NCI-H446 (cell line): ENCODE measurements around the gene LHCGR.
A peak's percentile ranks its signal among the peaks of the same experiment; 100 is the strongest.
"Not testable (repeated sequence)": the region's sequence is repeated elsewhere in the genome, so short reads cannot be mapped to it uniquely, and the experiment has no call there.

Source experiments
- DNase-seq, 2 experiments: peaks; one replicate each; lab custom pipeline; 2025; lab: John Stamatoyannopoulos, UW

Gene LHCGR

DNA sequence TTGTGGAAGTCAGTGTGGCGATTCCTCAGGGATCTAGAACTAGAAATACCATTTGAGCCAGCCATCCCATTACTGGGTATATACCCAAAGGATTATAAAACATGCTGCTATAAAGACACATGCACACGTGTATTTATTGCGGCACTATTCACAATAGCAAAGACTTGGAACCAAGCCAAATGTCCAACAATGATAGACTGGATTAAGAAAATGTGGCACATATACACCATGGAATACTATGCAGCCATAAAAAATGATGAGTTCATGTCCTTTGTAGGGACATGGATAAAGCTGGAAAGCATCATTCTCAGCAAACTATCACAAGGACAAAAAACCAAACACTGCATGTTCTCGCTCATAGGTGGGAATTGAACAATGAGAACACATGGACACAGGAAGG lies 16.3 kb downstream of the LHCGR start:
- not testable (repeated sequence) for DNase-seq

DNA sequence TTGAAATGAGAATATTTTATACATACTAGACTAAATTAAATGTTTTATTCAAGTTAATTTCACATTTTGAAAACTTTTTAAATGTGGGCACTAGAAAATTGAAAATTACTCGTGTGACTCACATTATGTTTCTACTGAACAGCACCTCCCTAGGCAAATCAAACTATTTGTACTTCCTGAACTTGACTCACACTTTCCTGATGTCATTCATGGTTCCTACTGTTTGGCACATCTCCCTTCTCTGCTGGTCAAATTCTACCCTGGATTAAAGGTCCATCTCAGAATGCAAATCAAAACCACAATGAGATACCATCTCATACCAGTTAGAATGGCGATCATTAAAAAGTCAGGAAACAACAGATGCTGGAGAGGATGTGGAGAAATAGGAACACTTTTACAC lies 16.7 kb downstream of the LHCGR start:
- DNase-seq, result no peak

- DNase-seq, result no peak
Measured at GRCh38 chr2:48736251-48736650, 19.3 kb downstream of the LHCGR start.

DNA sequence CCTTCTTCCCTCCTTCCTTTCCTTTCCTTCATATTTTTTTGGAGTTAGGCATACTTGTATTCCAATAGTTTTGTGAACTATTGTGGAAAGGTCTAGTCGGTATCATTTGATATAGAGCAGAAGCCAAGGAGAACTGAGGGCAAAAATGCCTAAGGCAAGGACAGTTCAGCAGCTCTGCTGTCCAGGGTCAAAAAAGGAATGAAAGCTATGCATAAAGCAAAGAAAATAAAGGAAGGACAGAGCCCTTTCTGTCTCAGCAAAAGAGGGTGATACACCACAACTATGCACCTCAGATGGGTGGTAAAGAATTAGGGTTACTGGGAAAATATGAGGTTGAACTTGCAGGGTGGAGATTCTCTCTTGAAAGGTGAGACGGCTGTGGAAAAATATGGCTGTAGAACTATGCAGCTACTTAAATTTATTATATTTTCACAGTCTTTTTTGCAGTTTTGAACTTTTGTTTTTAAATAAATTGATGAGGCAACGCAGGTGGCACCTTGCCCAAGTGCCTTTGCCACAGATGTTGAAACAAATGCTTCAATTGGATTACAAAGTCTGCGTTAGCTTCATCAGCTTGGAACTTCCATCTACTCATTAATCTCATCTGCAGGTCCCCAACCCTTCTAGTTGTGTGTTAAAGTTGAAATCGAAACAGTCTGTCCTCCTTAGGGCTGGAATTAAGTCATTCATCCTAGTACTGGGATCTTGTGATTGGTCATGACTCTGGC lies 20.8 kb downstream of the LHCGR start:
- no peak for DNase-seq

DNA sequence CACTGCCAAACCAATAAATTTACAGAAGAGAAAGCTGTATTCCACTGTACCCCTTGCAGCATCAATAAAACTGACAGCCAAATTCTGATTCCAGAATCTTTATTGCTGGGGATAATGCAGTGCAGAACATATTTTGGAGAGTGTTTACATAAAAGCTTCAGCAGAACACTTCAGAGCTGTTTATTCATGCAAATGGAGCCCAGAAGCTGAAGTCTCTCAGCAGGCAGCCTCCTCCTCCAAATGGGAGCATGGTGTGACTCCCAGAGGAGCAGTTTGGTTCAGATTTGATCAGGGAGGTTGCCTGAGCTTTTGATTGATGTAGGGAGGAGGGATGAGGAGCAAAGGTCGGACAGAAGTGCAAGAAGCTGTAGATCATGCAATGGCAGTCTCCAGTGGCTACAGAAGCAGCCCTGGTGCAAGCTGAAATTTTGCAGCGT lies 22.4 kb downstream of the LHCGR start:
- no peak for DNase-seq

DNA sequence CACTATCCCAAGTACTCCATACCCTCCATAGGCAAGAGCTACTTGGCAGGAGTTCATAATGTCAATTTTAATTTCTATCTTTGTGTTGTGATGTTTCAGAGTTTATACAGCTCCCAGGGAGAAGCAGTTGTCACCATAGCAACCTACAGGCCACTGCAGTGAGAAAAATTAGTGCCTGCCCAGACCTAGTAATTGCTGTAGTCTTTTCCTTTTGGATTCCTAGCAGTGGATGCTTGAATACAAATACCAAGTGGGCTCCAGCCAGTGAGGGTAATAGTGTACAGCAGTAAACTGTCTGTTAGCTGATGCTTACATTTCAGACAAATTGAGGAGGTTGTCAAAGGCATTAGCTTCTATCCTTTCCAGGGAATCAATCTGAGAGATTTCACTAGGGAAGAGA lies 26.7 kb downstream of the LHCGR start:
- DNase-seq, result peak in 1 of 2 experiments; percentile 30

GRCh38 chr2:48728295-48728694 lies 27.2 kb downstream of the LHCGR start:
- DNase-seq, result no peak

DNA sequence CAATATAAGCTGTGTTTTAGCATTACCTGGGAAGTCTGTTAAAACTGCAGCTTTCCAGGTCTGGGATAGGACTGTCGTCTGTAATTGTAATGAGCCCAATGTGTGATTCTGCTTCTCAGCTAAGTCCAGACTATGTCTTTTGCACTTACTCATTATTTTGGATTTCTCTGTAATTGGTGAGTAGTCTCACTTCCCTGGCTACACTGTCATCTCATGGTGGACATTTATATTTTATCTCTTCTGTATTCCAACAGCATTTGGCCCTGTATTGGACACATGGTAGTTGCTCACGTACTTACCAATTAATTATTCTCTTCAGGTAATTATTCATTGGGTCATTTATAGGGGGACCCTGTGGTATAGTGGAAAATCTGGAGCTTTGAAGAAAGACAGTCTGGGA lies 28.0 kb downstream of the LHCGR start:
- DNase-seq, result no peak

DNA sequence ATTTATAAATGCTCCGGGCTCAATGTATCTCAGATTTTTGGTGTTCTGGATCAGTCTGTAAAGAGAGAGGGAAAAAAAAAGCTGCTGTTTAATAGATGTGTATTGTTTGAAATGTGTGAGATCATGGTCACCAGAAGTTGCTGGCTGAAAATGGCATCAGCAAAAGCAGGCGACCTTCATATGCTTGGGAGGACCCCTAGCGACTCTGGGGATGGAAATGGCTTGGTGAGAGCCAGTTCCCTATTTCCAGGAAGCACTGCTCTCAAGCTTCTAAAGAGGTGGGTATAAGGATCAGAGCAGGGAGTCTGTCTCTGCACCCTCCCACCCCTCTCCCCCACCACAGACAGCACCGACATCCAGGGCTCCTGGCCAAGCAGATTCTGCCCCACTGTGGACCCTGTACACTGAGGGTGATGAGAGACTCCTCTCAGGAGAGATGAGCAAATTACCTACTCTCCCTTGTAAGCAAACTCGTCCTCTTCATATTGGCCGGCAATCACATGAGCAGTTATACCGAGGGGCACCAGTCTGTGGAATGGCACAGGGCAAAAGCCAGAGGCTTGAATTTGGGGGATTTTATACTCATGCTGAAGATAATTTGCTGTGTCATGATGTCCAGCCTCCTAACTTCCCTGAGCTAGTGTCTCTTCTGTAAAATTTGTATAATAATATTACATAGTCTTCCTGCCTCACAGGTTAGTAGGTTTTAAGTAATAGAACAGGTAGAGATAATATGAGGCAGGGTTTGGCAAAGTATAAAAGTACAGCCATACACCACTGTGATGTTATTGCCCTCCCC lies 29.6 kb downstream of the LHCGR start:
- DNase-seq, result no peak

DNA sequence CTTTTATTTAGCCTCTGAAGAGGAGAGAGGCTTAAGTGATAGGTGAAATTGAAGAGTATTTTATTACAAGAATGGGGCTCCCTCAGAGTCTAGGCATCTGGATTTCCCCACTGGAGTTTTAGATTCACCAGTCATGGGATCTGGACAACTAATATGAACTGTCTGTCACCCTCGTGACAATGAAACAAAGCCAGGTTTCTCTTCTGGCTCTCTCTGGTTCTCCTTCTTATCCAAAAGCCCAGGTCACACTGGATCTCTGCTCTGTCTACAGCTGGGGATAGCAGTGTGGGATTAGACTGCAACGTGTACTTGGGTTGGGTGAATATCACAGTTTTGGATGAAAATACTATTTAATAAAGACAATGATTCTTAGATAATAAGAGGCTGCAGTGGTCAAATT lies 31.2 kb downstream of the LHCGR start:
- DNase-seq, result no peak

DNA sequence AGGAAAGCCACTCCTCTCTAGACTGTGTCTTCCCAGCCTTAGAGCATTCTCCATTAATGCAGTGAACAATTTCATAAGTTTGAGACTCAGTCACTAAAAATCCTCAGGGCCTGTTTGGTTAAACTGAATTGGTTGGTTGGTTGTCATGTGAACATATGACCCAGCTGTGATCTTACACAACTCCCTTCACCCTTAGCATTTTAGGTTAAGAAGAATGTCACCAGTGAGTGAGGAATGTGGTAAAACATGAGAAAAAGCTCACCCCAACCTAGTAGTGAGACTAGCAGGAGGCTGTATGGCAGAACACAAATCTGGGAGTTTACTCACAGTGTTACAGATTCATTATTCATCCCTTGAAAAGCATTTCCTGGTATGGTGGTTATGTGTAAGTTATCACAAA lies 32.4 kb downstream of the LHCGR start:
- DNase-seq, result no peak

GRCh38 chr2:48722391-48722790 lies 33.1 kb downstream of the LHCGR start:
- DNase-seq, result no peak

GRCh38 chr2:48721158-48721557 lies 34.4 kb downstream of the LHCGR start:
- no peak for DNase-seq

DNA sequence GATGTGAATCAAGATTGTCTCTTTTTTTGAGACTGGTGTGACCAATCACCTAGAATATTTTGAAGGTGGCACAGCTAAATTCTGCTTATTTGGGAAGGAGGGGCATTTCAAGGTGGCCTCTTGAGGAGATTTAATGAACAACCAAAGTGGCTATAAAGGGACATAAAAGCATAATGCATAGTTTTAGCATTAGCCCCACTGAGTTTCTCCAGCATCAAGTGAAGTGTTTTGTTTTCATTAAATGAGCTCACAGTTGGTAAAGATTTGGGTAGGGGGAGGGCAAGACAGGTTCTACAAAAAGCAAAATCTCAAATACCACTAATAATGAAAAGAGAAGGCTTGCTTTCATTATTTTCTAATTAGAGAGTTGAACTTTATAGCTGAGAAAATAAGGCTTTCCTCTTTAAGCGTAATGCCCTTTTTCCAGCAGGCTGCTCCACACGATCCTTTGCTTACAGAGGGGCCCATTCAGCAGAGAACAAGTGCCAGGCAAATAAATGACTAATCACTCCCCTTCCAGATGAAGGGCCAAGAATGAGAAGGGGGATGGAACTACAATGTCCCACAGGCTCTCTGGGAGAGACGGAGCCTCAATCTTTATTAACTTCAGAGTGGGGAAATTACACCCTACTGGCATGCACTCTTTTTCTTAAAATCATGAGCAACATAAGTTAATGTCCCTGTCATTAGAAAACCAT lies 35.9 kb downstream of the LHCGR start:
- DNase-seq, result peak in 1 of 2 experiments; percentile 43

DNA sequence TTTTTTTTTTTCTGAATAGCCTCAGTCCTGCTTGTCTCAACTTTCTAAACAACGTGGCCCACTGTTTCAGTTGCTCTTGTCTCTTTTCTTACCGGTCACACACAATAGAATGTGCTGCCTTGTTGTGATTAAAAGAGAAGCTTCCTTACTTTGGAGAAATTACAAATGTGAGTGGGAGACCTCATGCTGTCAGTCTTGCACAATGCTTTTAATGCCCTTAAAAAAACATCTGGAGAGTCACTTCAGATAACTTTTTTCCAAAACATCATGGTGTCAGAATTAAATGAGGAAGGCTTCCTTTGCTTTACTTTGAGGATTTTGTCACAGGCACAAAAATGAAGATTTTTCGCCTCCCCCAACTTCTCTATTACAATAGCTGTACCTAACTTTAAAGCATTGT lies 37.7 kb downstream of the LHCGR start:
- no peak for DNase-seq

DNA sequence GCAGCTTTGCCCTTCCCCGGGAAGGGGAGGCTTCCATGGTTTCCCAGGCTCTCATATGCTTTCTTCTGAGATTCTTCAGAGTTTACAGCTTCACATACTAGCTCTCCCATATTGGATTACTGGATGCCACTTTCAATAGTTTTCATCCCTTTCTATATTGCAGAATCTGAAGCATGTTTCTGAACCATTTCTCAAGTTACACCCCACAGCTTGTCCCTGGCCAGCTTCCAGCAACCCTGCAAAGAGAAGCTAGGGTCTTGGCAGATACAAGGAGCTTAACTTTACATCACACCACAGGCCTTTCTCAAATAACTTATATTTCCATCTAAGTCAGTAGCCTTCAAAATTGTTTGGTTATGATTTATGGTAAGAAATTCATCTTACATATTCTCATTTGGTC lies 39.6 kb downstream of the LHCGR start:
- peak in 1 of 2 experiments; percentile 56 for DNase-seq

DNA sequence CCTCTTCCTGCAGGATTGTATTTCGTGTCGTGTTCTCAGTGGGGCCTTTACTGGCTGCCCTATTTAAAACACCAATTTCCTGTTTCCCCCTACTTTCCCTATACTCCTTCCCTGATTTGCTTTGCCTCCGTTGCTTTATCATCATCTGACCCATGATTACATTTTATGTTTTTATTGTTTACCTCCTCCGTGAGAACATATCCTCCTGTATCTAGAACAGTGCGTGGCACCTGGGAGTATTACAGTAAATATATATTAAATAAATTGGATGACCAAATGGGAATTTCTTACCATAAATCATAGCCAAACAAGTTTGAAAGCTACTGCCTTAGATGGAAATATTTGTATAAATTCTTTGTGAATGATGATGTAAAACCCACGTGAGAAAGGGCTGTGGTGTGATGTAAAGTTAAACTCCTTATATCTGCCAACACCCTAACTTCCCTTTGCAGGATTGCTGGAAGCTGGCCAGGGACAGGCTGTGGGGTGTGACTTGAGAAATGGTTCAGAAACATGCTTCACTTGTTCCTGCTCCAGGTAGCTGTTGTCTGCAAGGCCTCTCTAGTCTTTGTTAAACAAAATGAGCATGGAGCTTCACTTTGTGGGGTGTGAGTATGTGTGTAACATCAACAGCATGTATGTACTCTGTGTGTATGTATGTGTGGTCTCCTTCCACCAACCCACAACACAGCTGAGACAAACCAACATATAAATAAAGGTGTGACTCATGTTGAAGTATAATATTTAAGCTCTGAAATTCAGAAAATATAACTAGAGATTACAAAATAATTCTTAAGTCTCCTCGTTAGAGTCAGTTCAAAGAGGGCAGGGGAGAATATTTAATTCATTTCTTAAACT lies 40.3 kb downstream of the LHCGR start:
- DNase-seq, result peak in 1 of 2 experiments; percentile 24

DNA sequence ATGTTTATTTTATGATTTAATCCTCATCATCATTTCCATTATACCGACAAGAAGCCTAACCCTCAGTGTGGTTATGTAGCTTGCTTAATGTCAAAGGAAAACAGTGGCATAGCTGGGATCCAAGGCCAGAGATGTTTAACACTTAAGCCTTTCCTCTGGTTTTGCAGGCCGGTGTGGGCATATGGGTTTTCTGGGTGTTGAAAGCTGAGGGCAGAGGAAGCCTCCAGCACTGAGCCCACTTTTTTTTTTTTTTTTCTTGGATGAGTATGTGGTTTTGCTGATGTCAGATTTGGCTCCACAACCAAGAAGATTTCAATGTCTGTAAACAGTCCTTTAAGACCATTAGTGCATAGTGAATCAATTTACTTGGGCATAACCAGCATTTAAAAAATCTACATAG lies 41.3 kb downstream of the LHCGR start:
- no peak for DNase-seq

DNA sequence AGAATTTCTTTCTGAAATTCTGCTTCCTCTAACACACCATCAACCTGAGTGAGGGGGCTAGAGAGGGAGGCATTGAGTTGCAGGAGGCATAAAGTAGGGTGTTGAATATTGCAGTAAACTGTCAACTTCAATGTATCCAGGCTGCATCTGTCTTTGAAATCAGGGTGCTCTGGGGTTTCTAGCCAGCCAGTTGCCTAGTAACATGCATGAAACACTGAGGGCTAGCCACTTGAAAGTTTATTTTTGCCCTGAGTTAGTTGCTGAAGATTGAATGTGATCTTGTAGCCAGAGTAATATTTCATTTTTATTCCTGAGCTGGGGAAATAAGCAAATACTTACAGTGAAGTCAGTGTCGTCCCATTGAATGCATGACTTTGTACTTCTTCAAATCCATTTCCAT lies 41.9 kb downstream of the LHCGR start:
- DNase-seq, result no peak

GRCh38 chr2:48712151-48712550 lies 43.4 kb downstream of the LHCGR start:
- DNase-seq, result no peak

DNA sequence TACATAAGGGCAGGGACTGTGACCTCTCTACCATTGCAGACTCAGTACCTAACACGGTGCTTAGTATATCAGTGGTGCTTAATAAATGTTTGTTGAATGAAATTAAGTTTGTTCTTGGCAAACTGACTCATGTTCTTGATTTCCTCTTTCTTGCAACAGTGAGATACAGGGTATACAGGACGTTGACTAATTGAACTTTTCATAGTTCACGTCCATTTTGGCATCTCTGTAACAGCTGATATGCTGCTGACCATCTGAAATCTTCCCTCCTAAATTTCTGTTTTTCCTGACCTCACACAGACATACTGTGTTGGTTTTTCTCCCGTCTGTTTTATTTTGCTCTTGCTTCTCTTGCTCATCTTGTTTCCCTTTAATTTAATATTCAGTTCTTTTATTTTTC lies 44.2 kb downstream of the LHCGR start:
- DNase-seq, result no peak
